PC-9 (cell line): ENCODE data around the gene USHBP1.

ENCODE experiments used
- EZH2 ChIP-seq: fragments of 200-600 bp; sonication (generic); IDR thresholded peaks from 2 replicates; pipeline ENCODE4 v1.8.0; 2017; ENCODE audit warnings: antibody characterized with exemption, low read depth
- TF ChIP-seq, protein P1 (sequence below): fragments of 200-600 bp; sonication (generic); conservative IDR thresholded peaks from 2 replicates; pipeline ENCODE4 v1.6.1; 2017; ENCODE audit warnings: mixed run types, antibody characterized with exemption, mild to moderate bottlenecking, moderate library complexity

- TF ChIP-seq, protein P1, sequence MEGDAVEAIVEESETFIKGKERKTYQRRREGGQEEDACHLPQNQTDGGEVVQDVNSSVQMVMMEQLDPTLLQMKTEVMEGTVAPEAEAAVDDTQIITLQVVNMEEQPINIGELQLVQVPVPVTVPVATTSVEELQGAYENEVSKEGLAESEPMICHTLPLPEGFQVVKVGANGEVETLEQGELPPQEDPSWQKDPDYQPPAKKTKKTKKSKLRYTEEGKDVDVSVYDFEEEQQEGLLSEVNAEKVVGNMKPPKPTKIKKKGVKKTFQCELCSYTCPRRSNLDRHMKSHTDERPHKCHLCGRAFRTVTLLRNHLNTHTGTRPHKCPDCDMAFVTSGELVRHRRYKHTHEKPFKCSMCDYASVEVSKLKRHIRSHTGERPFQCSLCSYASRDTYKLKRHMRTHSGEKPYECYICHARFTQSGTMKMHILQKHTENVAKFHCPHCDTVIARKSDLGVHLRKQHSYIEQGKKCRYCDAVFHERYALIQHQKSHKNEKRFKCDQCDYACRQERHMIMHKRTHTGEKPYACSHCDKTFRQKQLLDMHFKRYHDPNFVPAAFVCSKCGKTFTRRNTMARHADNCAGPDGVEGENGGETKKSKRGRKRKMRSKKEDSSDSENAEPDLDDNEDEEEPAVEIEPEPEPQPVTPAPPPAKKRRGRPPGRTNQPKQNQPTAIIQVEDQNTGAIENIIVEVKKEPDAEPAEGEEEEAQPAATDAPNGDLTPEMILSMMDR = no peak
- TF ChIP-seq EZH2 = no peak
Observed at GRCh38 chr19:17293605-17294004, 29.1 kb upstream of the USHBP1 start.
